GM18502 (cell line): ENCODE results near the gene RBM12.
"Not testable (repeated sequence)": the region's sequence is repeated elsewhere in the genome, so short reads cannot be mapped to it uniquely, and the experiment has no call there.

Source experiments
- ATAC-seq: cut with Tn5 transposase; IDR thresholded peaks from one replicate; pipeline ENCODE4 v1.9.1; 2021; ENCODE audit warnings: mild to moderate bottlenecking; ENCODE audit not compliant: unreplicated experiment, poor library complexity

Gene RBM12

GRCh38 chr20:35664466-35665206 lies at the start of gene RBM12, which contains the start of gene CPNE1:
RBM12 (minus strand) TSS chr20:35664900; CDS start chr20:35655322, 9,578 bp downstream.
CPNE1 (minus strand) TSS chr20:35664900; CDS start chr20:35632923, 31,977 bp downstream.
- peak; percentile 75 for ATAC-seq

- no peak for ATAC-seq
Observed at GRCh38 chr20:35714127-35714526, 49.4 kb upstream of the RBM12 start.

- not testable (repeated sequence) for ATAC-seq
Observed at GRCh38 chr20:35713120-35713519, 48.4 kb upstream of the RBM12 start.

- no peak for ATAC-seq
Observed at GRCh38 chr20:35711588-35712209, 47.0 kb upstream of the RBM12 start.

GRCh38 chr20:35710884-35711587 lies 46.3 kb upstream of the RBM12 start:
- no peak for ATAC-seq

- ATAC-seq, result no peak
Observed at GRCh38 chr20:35710039-35710438, 45.3 kb upstream of the RBM12 start.

GRCh38 chr20:35709259-35709658 lies 44.6 kb upstream of the RBM12 start:
- no peak for ATAC-seq

- ATAC-seq, result no peak
Observed at GRCh38 chr20:35708502-35708901, 43.8 kb upstream of the RBM12 start.

GRCh38 chr20:35706591-35707529 lies 42.2 kb upstream of the RBM12 start:
- not testable (repeated sequence) for ATAC-seq

- ATAC-seq, result not testable (repeated sequence)
Observed at GRCh38 chr20:35705894-35706293, 41.2 kb upstream of the RBM12 start.

- ATAC-seq, result no peak
Observed at GRCh38 chr20:35704514-35705261, 40.0 kb upstream of the RBM12 start.

- no peak for ATAC-seq
Observed at GRCh38 chr20:35702824-35703695, 38.4 kb upstream of the RBM12 start.

- no peak for ATAC-seq
Observed at GRCh38 chr20:35702051-35702823, 37.5 kb upstream of the RBM12 start.

GRCh38 chr20:35700625-35701148 lies 36.0 kb upstream of the RBM12 start:
- ATAC-seq, result no peak

- ATAC-seq, result no peak
Observed at GRCh38 chr20:35699957-35700624, 35.4 kb upstream of the RBM12 start.

GRCh38 chr20:35699127-35699956 lies 34.6 kb upstream of the RBM12 start, which contains the start of the genes NFS1 and ROMO1:
NFS1 (minus strand) TSS chr20:35699352; CDS start chr20:35699288, 64 bp downstream.
ROMO1 (plus strand) TSS chr20:35699405; CDS start chr20:35699633, 228 bp downstream.
- ATAC-seq, result peak; percentile 83
